ENCODE measurements around the gene APOBEC3A.

- no peak for TF ChIP-seq ZNF70 (CRISPR knock-in tag; IDR thresholded peaks at IDR 0.05)
- TF ChIP-seq ZNF8 (CRISPR knock-in tag; IDR thresholded peaks at IDR 0.05) = no peak
- no peak for TF ChIP-seq ARNTL (CRISPR knock-in tag; IDR thresholded peaks at IDR 0.05; ENCODE audit: borderline replicate concordance, low read depth)
- TF ChIP-seq ISL1 (CRISPR knock-in tag; IDR thresholded peaks at IDR 0.05) = no peak
- no peak for TF ChIP-seq ZFP30 (CRISPR knock-in tag; IDR thresholded peaks at IDR 0.05)
Measured at GRCh38 chr22:38947321-38948140, 9.9 kb upstream of the APOBEC3A start.

Data from SK-N-SH treated with all-trans-retinoic acid at 6 μM for 48 hours (cell line).